ENCODE measurements around the gene PRKRA.

DNA sequence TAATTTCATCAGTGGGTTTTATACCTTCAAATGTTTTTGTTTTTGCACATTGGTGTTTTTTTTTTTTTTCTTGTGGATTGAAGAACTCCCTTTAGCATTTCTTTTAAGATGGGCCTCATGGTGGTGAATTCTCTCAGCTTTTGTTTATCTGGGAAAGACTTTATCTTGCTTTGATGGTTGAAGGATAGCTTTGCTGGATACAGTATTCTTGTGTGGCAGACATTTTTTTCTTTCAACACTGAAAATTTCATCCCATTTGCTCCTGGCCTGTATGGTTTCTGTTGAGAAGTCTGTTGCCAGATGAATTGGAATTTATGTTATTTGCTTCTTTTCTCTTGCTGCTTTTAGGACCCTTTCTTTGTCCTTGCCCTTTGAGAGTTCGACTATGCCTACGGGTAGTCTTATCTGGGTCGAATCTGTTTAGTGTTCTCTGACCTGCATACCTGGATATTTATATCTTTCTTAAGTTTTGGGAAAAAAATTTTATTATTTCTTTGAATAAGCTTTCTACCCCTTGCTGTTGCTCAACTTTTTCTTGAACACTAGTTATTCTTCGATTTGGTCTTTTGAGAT, 25.6 kb downstream of the PRKRA start:
- TF ChIP-seq POLR2A (IDR thresholded peaks at IDR 0.05), result no peak
- TF ChIP-seq CTCF (IDR thresholded peaks at IDR 0.05), result no peak
